Activated T-cell treated with anti-CD3 and anti-CD28 coated beads, Interleukin-2, amount 50 U/mL, for 4 hours (primary cell): ENCODE measurements around the gene TMCO4. TPM values are rescaled to one million over a fixed set of nuclear protein-coding genes. Genes with fewer than 3 reads are reported as not detected.

ENCODE experiments used
- ATAC-seq, 2 donors: fragments of 200-7000 bp; cut with Tn5 transposase; one replicate each; pipeline ENCODE4 v1.10.0; 2021
- DNase-seq: peaks from one replicate; pipeline ENCODE4 v3.0.0-alpha.2; 2020
- H3K27me3 Mint-ChIP-seq: one replicate; pipeline ENCODE4 v1.8.0; 2021; ENCODE audit warnings: low read depth, mixed read lengths
- H3K36me3 Mint-ChIP-seq: one replicate; pipeline ENCODE4 v1.8.0; 2022; ENCODE audit warnings: mixed read lengths; ENCODE audit not compliant: insufficient read depth
- H3K4me1 Mint-ChIP-seq: one replicate; pipeline ENCODE4 v1.8.0; 2021; ENCODE audit warnings: low read depth, mixed read lengths
- H3K4me3 Mint-ChIP-seq: one replicate; pipeline ENCODE4 v1.8.0; 2021; ENCODE audit warnings: mild to moderate bottlenecking, moderate library complexity, mixed read lengths
- H3K9me3 Mint-ChIP-seq: one replicate; pipeline ENCODE4 v1.8.0; 2021; ENCODE audit warnings: mixed read lengths
- total RNA-seq, 3 donors: library from RNA; stranded (reverse); gene quantifications; one replicate each; pipeline ENCODE4 v1.2.1, GENCODE V29; 2021

TMCO4 gene
- total RNA-seq, 3 donors from 2014 or later: 10.4 to 16.1 (median 13.2) TPM

- H3K4me3 Mint-ChIP-seq: no peak overlapping the region
- H3K27me3 Mint-ChIP-seq: no peaks in the 10 kb centered on the region
- DNase-seq: no peak
- no peaks in the 10 kb centered on the region for H3K9me3 Mint-ChIP-seq
- H3K4me1 Mint-ChIP-seq: no peaks in the 10 kb centered on the region
- ATAC-seq: no peak
- peaks cover 20% of the 10 kb centered on the region for H3K36me3 Mint-ChIP-seq
These were observed 42.1 kb downstream of the TMCO4 start for GRCh38 chr1:19757641-19758040.

GRCh38 chr1:19756480-19756879 lies 43.2 kb downstream of the TMCO4 start:
- ATAC-seq (no peak), DNase-seq (no peak)
- Mint-ChIP-seq H3K4me1 (no peaks in the 10 kb centered on the region), H3K9me3 (no peaks in the 10 kb centered on the region), H3K27me3 (no peaks in the 10 kb centered on the region), H3K36me3 (peaks cover 28% of the 10 kb centered on the region), H3K4me3 (no peak overlapping the region)

GRCh38 chr1:19754482-19754881 lies 45.2 kb downstream of the TMCO4 start:
- no peak for ATAC-seq
- no peak for DNase-seq
- Mint-ChIP-seq H3K36me3 (peaks cover 27% of the 10 kb centered on the region), H3K27me3 (no peaks in the 10 kb centered on the region), H3K4me1 (no peaks in the 10 kb centered on the region), H3K9me3 (no peaks in the 10 kb centered on the region), H3K4me3 (no peak overlapping the region)

- no peaks in the 10 kb centered on the region for H3K9me3 Mint-ChIP-seq
- H3K36me3 Mint-ChIP-seq: peaks cover 23% of the 10 kb centered on the region
- H3K4me3 Mint-ChIP-seq: no peak overlapping the region
- no peaks in the 10 kb centered on the region for H3K4me1 Mint-ChIP-seq
- DNase-seq: no peak
- no peaks in the 10 kb centered on the region for H3K27me3 Mint-ChIP-seq
- no peak for ATAC-seq
These were observed 47.5 kb downstream of the TMCO4 start for GRCh38 chr1:19752083-19752696.

- DNase-seq (no peak), ATAC-seq (no peak)
- Mint-ChIP-seq H3K27me3 (no peaks in the 10 kb centered on the region), H3K36me3 (peaks cover 26% of the 10 kb centered on the region), H3K4me3 (no peak overlapping the region), H3K9me3 (no peaks in the 10 kb centered on the region), H3K4me1 (no peaks in the 10 kb centered on the region)
These were observed 48.8 kb downstream of the TMCO4 start for GRCh38 chr1:19750882-19751276.

- no peaks in the 10 kb centered on the region for H3K9me3 Mint-ChIP-seq
- no peak for ATAC-seq
- no peaks in the 10 kb centered on the region for H3K27me3 Mint-ChIP-seq
- DNase-seq: no peak
- no peak overlapping the region for H3K4me3 Mint-ChIP-seq
- H3K36me3 Mint-ChIP-seq: peaks cover 29% of the 10 kb centered on the region
- no peaks in the 10 kb centered on the region for H3K4me1 Mint-ChIP-seq
These were observed 49.4 kb downstream of the TMCO4 start for GRCh38 chr1:19750101-19750881.

GRCh38 chr1:19749685-19750084 lies 50.0 kb downstream of the TMCO4 start:
- Mint-ChIP-seq H3K4me3 (no peak overlapping the region), H3K27me3 (no peaks in the 10 kb centered on the region), H3K9me3 (no peaks in the 10 kb centered on the region), H3K4me1 (no peaks in the 10 kb centered on the region), H3K36me3 (peaks cover 29% of the 10 kb centered on the region)
- ATAC-seq: no peak
- no peak for DNase-seq

- DNase-seq (no peak), ATAC-seq (no peak)
- H3K4me1 Mint-ChIP-seq: no peaks in the 10 kb centered on the region
- H3K4me3 Mint-ChIP-seq: no peak overlapping the region
- no peaks in the 10 kb centered on the region for H3K9me3 Mint-ChIP-seq
- H3K36me3 Mint-ChIP-seq: peaks cover 34% of the 10 kb centered on the region
- H3K27me3 Mint-ChIP-seq: no peaks in the 10 kb centered on the region
These were observed 52.0 kb downstream of the TMCO4 start for GRCh38 chr1:19747761-19748160.

- peaks cover 30% of the 10 kb centered on the region for H3K36me3 Mint-ChIP-seq
- DNase-seq: no peak
These were observed 54.8 kb downstream of the TMCO4 start for GRCh38 chr1:19744886-19745285.

GRCh38 chr1:19744335-19744743 lies 55.4 kb downstream of the TMCO4 start:
- Mint-ChIP-seq H3K4me3 (no peak overlapping the region), H3K36me3 (peaks cover 36% of the 10 kb centered on the region), H3K4me1 (no peaks in the 10 kb centered on the region), H3K27me3 (no peaks in the 10 kb centered on the region), H3K9me3 (no peaks in the 10 kb centered on the region)
- no peak for ATAC-seq
- no peak for DNase-seq

More at GRCh38 chr1:19744886-19745285, 54.8 kb downstream of the TMCO4 start:
- Mint-ChIP-seq H3K4me3 (no peak overlapping the region), H3K9me3 (no peaks in the 10 kb centered on the region), H3K27me3 (no peaks in the 10 kb centered on the region), H3K4me1 (no peaks in the 10 kb centered on the region)
- no peak for ATAC-seq

GRCh38 chr1:19743793-19744192 lies 55.9 kb downstream of the TMCO4 start:
- no peaks in the 10 kb centered on the region for H3K27me3 Mint-ChIP-seq
- peaks cover 41% of the 10 kb centered on the region for H3K36me3 Mint-ChIP-seq
- H3K4me3 Mint-ChIP-seq: no peak overlapping the region
- no peaks in the 10 kb centered on the region for H3K4me1 Mint-ChIP-seq
- DNase-seq: no peak
- H3K9me3 Mint-ChIP-seq: no peaks in the 10 kb centered on the region
- no peak for ATAC-seq

- H3K9me3 Mint-ChIP-seq: no peaks in the 10 kb centered on the region
- H3K4me1 Mint-ChIP-seq: no peaks in the 10 kb centered on the region
- no peaks in the 10 kb centered on the region for H3K27me3 Mint-ChIP-seq
- H3K36me3 Mint-ChIP-seq: peaks cover 44% of the 10 kb centered on the region
- no peak overlapping the region for H3K4me3 Mint-ChIP-seq
- no peak for DNase-seq
- no peak for ATAC-seq
These were observed 56.5 kb downstream of the TMCO4 start for GRCh38 chr1:19743180-19743579.

- Mint-ChIP-seq H3K9me3 (no peaks in the 10 kb centered on the region), H3K4me3 (no peak overlapping the region), H3K27me3 (no peaks in the 10 kb centered on the region), H3K4me1 (no peaks in the 10 kb centered on the region), H3K36me3 (peaks cover 44% of the 10 kb centered on the region)
- DNase-seq: no peak
- ATAC-seq: no peak
These were observed 60.1 kb downstream of the TMCO4 start for GRCh38 chr1:19739628-19740027.

- DNase-seq (no peak), ATAC-seq (no peak)
- Mint-ChIP-seq H3K27me3 (no peaks in the 10 kb centered on the region), H3K4me3 (no peak overlapping the region), H3K4me1 (no peaks in the 10 kb centered on the region), H3K9me3 (no peaks in the 10 kb centered on the region), H3K36me3 (peaks cover 39% of the 10 kb centered on the region)
These were observed 61.0 kb downstream of the TMCO4 start for GRCh38 chr1:19738669-19739068.

GRCh38 chr1:19738076-19738475 lies 61.6 kb downstream of the TMCO4 start:
- no peak for ATAC-seq
- DNase-seq: no peak
- H3K36me3 Mint-ChIP-seq: peaks cover 37% of the 10 kb centered on the region
- H3K27me3 Mint-ChIP-seq: no peaks in the 10 kb centered on the region
- H3K4me3 Mint-ChIP-seq: no peak overlapping the region
- no peaks in the 10 kb centered on the region for H3K9me3 Mint-ChIP-seq
- no peaks in the 10 kb centered on the region for H3K4me1 Mint-ChIP-seq
